Activated T-cell treated with anti-CD3 and anti-CD28 coated beads, Interleukin-2, amount 50 U/mL, for 48 hours (primary cell): ENCODE data around the gene THPO.

ENCODE experiments used
- DNase-seq, 2 experiments: peaks; one replicate each; pipeline ENCODE4 v3.0.0-alpha.2; 2020

Gene THPO

GRCh38 chr3:184328516-184328915 lies 49.5 kb downstream of the THPO start:
- DNase-seq = no peak

- no peak for DNase-seq
Observed at GRCh38 chr3:184327171-184327570, 50.8 kb downstream of the THPO start.

- DNase-seq = peak; percentile 63 to 66
Observed at GRCh38 chr3:184325715-184326369, 52.2 kb downstream of the THPO start.

- no peak for DNase-seq
Observed at GRCh38 chr3:184325269-184325668, 52.7 kb downstream of the THPO start.

GRCh38 chr3:184323696-184324095 lies 54.3 kb downstream of the THPO start:
- no peak for DNase-seq

- no peak for DNase-seq
Observed at GRCh38 chr3:184322731-184323487, 55.1 kb downstream of the THPO start.
